ENCODE results near the gene PIK3R2. TPM values are rescaled to one million over a fixed set of nuclear protein-coding genes. Genes with fewer than 3 reads are reported as not detected.
A peak's percentile ranks its signal among the peaks of the same experiment; 100 is the strongest.

PIK3R2 gene
- total and polyA plus RNA-seq, 2 of the 13 experiments (the other 11 are each of a cell fraction or from before 2014, with no cell fraction given): 18.6 to 25.3 TPM

GRCh38 chr19:18192673-18193387 lies 39.9 kb downstream of the PIK3R2 start, which contains the start of gene MPV17L2 (continued):
- no peak for TF ChIP-seq KLF9 (CRISPR knock-in tag; IDR thresholded peaks at IDR 0.05; ENCODE audit: low read depth)
- no peak for TF ChIP-seq XRCC5 (optimal IDR thresholded peaks at IDR 0.05; ENCODE audit: low read length)
- TF ChIP-seq ISL2 (CRISPR knock-in tag; IDR thresholded peaks at IDR 0.05): peak; percentile 33; the same call in 1 of the 2 replicates
- TF ChIP-seq SRF (IDR thresholded peaks at IDR 0.05; ENCODE audit: low read depth, low read length): no peak
- no peak for TF ChIP-seq NFKBIZ (CRISPR knock-in tag; IDR thresholded peaks at IDR 0.05)
- TF ChIP-seq CREB1 (IDR thresholded peaks at IDR 0.05): peak; percentile 95
- TF ChIP-seq CREB1 (CRISPR knock-in tag; IDR thresholded peaks at IDR 0.05): peak; percentile 96
- TF ChIP-seq ZNF772 (CRISPR knock-in tag; IDR thresholded peaks at IDR 0.05): peak; percentile 84; the same call in 1 of the 2 replicates
- no peak for TF ChIP-seq SP140L (CRISPR knock-in tag; IDR thresholded peaks at IDR 0.05; ENCODE audit: borderline replicate concordance)
- TF ChIP-seq ZNF570 (CRISPR knock-in tag; IDR thresholded peaks at IDR 0.05; ENCODE audit: borderline replicate concordance): no peak
- peak; percentile 91 for TF ChIP-seq SIN3A (IDR thresholded peaks at IDR 0.05; ENCODE audit: borderline replicate concordance, low read depth, low read length)
- TF ChIP-seq ZBTB46 (CRISPR knock-in tag; IDR thresholded peaks at IDR 0.05; ENCODE audit: borderline replicate concordance): no peak
- TF ChIP-seq ZNF766 (CRISPR knock-in tag; IDR thresholded peaks at IDR 0.05; ENCODE audit: borderline replicate concordance): peak; percentile 67; the same call in 1 of the 2 replicates
- TF ChIP-seq ZEB1 (IDR thresholded peaks at IDR 0.05; ENCODE audit: insufficient replicate concordance, low read depth): no peak
- TF ChIP-seq, protein P1, sequence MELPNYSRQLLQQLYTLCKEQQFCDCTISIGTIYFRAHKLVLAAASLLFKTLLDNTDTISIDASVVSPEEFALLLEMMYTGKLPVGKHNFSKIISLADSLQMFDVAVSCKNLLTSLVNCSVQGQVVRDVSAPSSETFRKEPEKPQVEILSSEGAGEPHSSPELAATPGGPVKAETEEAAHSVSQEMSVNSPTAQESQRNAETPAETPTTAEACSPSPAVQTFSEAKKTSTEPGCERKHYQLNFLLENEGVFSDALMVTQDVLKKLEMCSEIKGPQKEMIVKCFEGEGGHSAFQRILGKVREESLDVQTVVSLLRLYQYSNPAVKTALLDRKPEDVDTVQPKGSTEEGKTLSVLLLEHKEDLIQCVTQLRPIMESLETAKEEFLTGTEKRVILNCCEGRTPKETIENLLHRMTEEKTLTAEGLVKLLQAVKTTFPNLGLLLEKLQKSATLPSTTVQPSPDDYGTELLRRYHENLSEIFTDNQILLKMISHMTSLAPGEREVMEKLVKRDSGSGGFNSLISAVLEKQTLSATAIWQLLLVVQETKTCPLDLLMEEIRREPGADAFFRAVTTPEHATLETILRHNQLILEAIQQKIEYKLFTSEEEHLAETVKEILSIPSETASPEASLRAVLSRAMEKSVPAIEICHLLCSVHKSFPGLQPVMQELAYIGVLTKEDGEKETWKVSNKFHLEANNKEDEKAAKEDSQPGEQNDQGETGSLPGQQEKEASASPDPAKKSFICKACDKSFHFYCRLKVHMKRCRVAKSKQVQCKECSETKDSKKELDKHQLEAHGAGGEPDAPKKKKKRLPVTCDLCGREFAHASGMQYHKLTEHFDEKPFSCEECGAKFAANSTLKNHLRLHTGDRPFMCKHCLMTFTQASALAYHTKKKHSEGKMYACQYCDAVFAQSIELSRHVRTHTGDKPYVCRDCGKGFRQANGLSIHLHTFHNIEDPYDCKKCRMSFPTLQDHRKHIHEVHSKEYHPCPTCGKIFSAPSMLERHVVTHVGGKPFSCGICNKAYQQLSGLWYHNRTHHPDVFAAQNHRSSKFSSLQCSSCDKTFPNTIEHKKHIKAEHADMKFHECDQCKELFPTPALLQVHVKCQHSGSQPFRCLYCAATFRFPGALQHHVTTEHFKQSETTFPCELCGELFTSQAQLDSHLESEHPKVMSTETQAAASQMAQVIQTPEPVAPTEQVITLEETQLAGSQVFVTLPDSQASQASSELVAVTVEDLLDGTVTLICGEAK (IDR thresholded peaks at IDR 0.05): no peak
- TF ChIP-seq, protein P1 (CRISPR knock-in tag; IDR thresholded peaks at IDR 0.05): 0 out of 2 replicates have a peak, but pooled peaks have one; percentile 42
- TF ChIP-seq HOXA7 (CRISPR knock-in tag; IDR thresholded peaks at IDR 0.05): no peak
- no peak for TF ChIP-seq ELF4 (CRISPR knock-in tag; IDR thresholded peaks at IDR 0.05; ENCODE audit: borderline replicate concordance)
- no peak for TF ChIP-seq ZNF879 (CRISPR knock-in tag; IDR thresholded peaks at IDR 0.05)
- no peak for TF ChIP-seq BATF2 (CRISPR knock-in tag; IDR thresholded peaks at IDR 0.05)
